Neural cell (in vitro differentiated cells): ENCODE data around the gene LAMB2. TPM values are rescaled to one million over a fixed set of nuclear protein-coding genes. Genes with fewer than 3 reads are reported as not detected.

ENCODE experiments used
- H2AFZ ChIP-seq: fragments of 200-600, 300-800 bp; sonication (generic), shearing (Covaris generic); 2 replicates; pipeline ENCODE4 v1.6.0; 2014; ENCODE audit warnings: low read depth, mild to moderate bottlenecking, antibody characterized with exemption, low read length, moderate library complexity
- H3F3A ChIP-seq: fragments of 200-600 bp; shearing (Covaris generic); 2 replicates; pipeline ENCODE4 v1.6.1; 2016; ENCODE audit warnings: mild to moderate bottlenecking, moderate library complexity, mixed read lengths, antibody characterized with exemption, low read length; ENCODE audit not compliant: insufficient read depth, poor library complexity, severe bottlenecking
- H3K27ac ChIP-seq: fragments of 200-600, 300-800 bp; sonication (generic), shearing (Covaris generic); 2 replicates; pipeline ENCODE4 v1.5.1; 2014; ENCODE audit warnings: mild to moderate bottlenecking, low read length, moderate library complexity
- H3K27me3 ChIP-seq: fragments of 300-800, 200-600 bp; sonication (generic), shearing (Covaris generic); 2 replicates; pipeline ENCODE4 v1.6.0; 2014; ENCODE audit warnings: mild to moderate bottlenecking, low read depth, low read length, moderate library complexity; ENCODE audit not compliant: insufficient read depth
- H3K36me3 ChIP-seq: fragments of 300-800, 200-600 bp; sonication (generic), shearing (Covaris generic); 2 replicates; pipeline ENCODE4 v1.5.1; 2014; ENCODE audit warnings: mild to moderate bottlenecking, antibody characterized with exemption, low read length, moderate library complexity; ENCODE audit not compliant: insufficient read depth
- H3K4me2 ChIP-seq: fragments of 300-800, 200-600 bp; sonication (generic), shearing (Covaris generic); 2 replicates; pipeline ENCODE4 v1.6.0; 2014; ENCODE audit warnings: mild to moderate bottlenecking, low read length
- H3K4me3 ChIP-seq: fragments of 300-800, 200-600 bp; sonication (generic), shearing (Covaris generic); 2 replicates; pipeline ENCODE4 v1.5.1; 2014; ENCODE audit warnings: mild to moderate bottlenecking, low read length, moderate library complexity
- H3K79me2 ChIP-seq: fragments of 200-600 bp; shearing (Covaris generic); replicated peaks from 2 replicates; pipeline ENCODE4 v1.6.0; 2014; ENCODE audit warnings: mild to moderate bottlenecking, low read length, moderate library complexity; ENCODE audit not compliant: insufficient read depth
- H3K9ac ChIP-seq: fragments of 300-800, 200-600 bp; sonication (generic), shearing (Covaris generic); 2 replicates; pipeline ENCODE4 v1.6.1; 2016; ENCODE audit warnings: mild to moderate bottlenecking, low read length, mixed read lengths
- H3K9me2 ChIP-seq: fragments of 200-600 bp; shearing (Covaris generic); 2 replicates; pipeline ENCODE4 v1.6.1; 2016; ENCODE audit warnings: mild to moderate bottlenecking, low read length, mixed read lengths; ENCODE audit not compliant: insufficient read depth
- H3K9me3 ChIP-seq: fragments of 200-600, 300-800 bp; sonication (generic), shearing (Covaris generic); 2 replicates; pipeline ENCODE4 v1.6.1; 2016; ENCODE audit warnings: mild to moderate bottlenecking, mixed run types, low read length, moderate library complexity, mixed read lengths
- H4K20me1 ChIP-seq: fragments of 200-600 bp; shearing (Covaris generic); 2 replicates; pipeline ENCODE4 v1.6.1; 2016; ENCODE audit warnings: mild to moderate bottlenecking, mixed run types; ENCODE audit not compliant: insufficient read depth
- EP300 ChIP-seq: fragments of 450-650 bp; conservative IDR thresholded peaks from 2 replicates; pipeline ENCODE4 v1.6.1; 2014; ENCODE audit warnings: antibody characterized with exemption, mild to moderate bottlenecking, moderate library complexity; ENCODE audit not compliant: poor library complexity, severe bottlenecking
- EZH2 ChIP-seq: fragments of 200-600, 300-800 bp; shearing (Covaris generic), sonication (generic); IDR thresholded peaks from 2 replicates; pipeline ENCODE4 v1.6.1; 2014; ENCODE audit warnings: antibody characterized with exemption, low read length, borderline replicate concordance, mild to moderate bottlenecking; ENCODE audit not compliant: insufficient read depth, poor library complexity, severe bottlenecking
- MXI1 ChIP-seq: fragments of 450-650 bp; conservative IDR thresholded peaks from 2 replicates; pipeline ENCODE4 v1.6.1; 2014; ENCODE audit warnings: antibody characterized with exemption, mild to moderate bottlenecking; ENCODE audit not compliant: poor library complexity, severe bottlenecking
- POLR2AphosphoS5 ChIP-seq: IDR thresholded peaks from 2 replicates; pipeline ENCODE4 v1.6.1; 2012
- RAD21 ChIP-seq: fragments of 450-650 bp; conservative IDR thresholded peaks from 2 replicates; pipeline ENCODE4 v1.6.1; 2014; ENCODE audit warnings: antibody characterized with exemption, mild to moderate bottlenecking, moderate library complexity
- REST ChIP-seq: IDR thresholded peaks from 2 replicates; pipeline ENCODE4 v1.6.1; 2012; ENCODE audit warnings: borderline replicate concordance
- SMC3 ChIP-seq: fragments of 450-650 bp; conservative IDR thresholded peaks from 2 replicates; pipeline ENCODE4 v1.6.1; 2014; ENCODE audit warnings: antibody characterized with exemption, mild to moderate bottlenecking, moderate library complexity; ENCODE audit not compliant: poor library complexity
- TAF1 ChIP-seq: IDR thresholded peaks from 2 replicates; pipeline ENCODE4 v1.6.1; 2012; ENCODE audit warnings: low read depth
- polyA plus RNA-seq: library from polyadenylated mRNA; depleted of rRNA; stranded (reverse); fragments of >200 nt; gene quantifications from 2 replicates; pipeline ENCODE4 v1.2.3, GENCODE V29; 2014
- TF ChIP-seq, protein P1 (sequence below): fragments of 450-650 bp; IDR thresholded peaks from 2 replicates; pipeline ENCODE4 v1.5.1; 2014; ENCODE audit warnings: antibody characterized with exemption, mild to moderate bottlenecking, moderate library complexity; ENCODE audit not compliant: poor library complexity, severe bottlenecking

The LAMB2 gene
- polyA plus RNA-seq, 1 donor from 2014 or later: 15.9 TPM

GRCh38 chr3:49122022-49122421 lies 10.8 kb downstream of the LAMB2 start:
- Histone ChIP-seq H3K36me3 (no peaks in the 10 kb centered on the region), H3K9me3 (no peaks in the 10 kb centered on the region), H3K27ac (no peak overlapping the region), H4K20me1 (no peaks in the 10 kb centered on the region), H3F3A (no peaks in the 10 kb centered on the region), H3K4me2 (no peak overlapping the region), H3K9ac (no peak overlapping the region), H3K9me2 (no peaks in the 10 kb centered on the region), H3K27me3 (no peaks in the 10 kb centered on the region), H3K4me3 (no peak overlapping the region), H2AFZ (no peak overlapping the region), H3K79me2 (peaks cover 15% of the 10 kb centered on the region)
- no peak for TF ChIP-seq MXI1
- TF ChIP-seq, protein P1, sequence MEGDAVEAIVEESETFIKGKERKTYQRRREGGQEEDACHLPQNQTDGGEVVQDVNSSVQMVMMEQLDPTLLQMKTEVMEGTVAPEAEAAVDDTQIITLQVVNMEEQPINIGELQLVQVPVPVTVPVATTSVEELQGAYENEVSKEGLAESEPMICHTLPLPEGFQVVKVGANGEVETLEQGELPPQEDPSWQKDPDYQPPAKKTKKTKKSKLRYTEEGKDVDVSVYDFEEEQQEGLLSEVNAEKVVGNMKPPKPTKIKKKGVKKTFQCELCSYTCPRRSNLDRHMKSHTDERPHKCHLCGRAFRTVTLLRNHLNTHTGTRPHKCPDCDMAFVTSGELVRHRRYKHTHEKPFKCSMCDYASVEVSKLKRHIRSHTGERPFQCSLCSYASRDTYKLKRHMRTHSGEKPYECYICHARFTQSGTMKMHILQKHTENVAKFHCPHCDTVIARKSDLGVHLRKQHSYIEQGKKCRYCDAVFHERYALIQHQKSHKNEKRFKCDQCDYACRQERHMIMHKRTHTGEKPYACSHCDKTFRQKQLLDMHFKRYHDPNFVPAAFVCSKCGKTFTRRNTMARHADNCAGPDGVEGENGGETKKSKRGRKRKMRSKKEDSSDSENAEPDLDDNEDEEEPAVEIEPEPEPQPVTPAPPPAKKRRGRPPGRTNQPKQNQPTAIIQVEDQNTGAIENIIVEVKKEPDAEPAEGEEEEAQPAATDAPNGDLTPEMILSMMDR: no peak

GRCh38 chr3:49121132-49121736 lies 11.6 kb downstream of the LAMB2 start:
- no peak overlapping the region for H3K4me2 ChIP-seq
- no peaks in the 10 kb centered on the region for H3F3A ChIP-seq
- no peaks in the 10 kb centered on the region for H3K27me3 ChIP-seq
- peaks cover 15% of the 10 kb centered on the region for H3K79me2 ChIP-seq
- peak overlapping the region; percentile 92 for H3K27ac ChIP-seq
- peak overlapping the region; percentile 73 for H2AFZ ChIP-seq
- no peaks in the 10 kb centered on the region for H3K36me3 ChIP-seq
- no peak for TF ChIP-seq REST
- TF ChIP-seq, protein P1: no peak
- no peak for TF ChIP-seq MXI1
- TF ChIP-seq POLR2AphosphoS5: no peak
- no peak for TF ChIP-seq EZH2
- no peak for TF ChIP-seq RAD21
- TF ChIP-seq TAF1: no peak
- TF ChIP-seq SMC3: no peak
- TF ChIP-seq EP300: no peak
- H3K4me3 ChIP-seq: peak overlapping the region; percentile 100
- no peaks in the 10 kb centered on the region for H4K20me1 ChIP-seq
- no peaks in the 10 kb centered on the region for H3K9me3 ChIP-seq
- peak overlapping the region; percentile 97 for H3K9ac ChIP-seq
- no peaks in the 10 kb centered on the region for H3K9me2 ChIP-seq
